ENCODE results near the gene NFATC4. TPM values are rescaled to one million over a fixed set of nuclear protein-coding genes. Genes with fewer than 3 reads are reported as not detected.

Gene NFATC4
- total RNA-seq, 2 experiments from 2014 or later = 0.15 TPM; not detected in 1

DNA sequence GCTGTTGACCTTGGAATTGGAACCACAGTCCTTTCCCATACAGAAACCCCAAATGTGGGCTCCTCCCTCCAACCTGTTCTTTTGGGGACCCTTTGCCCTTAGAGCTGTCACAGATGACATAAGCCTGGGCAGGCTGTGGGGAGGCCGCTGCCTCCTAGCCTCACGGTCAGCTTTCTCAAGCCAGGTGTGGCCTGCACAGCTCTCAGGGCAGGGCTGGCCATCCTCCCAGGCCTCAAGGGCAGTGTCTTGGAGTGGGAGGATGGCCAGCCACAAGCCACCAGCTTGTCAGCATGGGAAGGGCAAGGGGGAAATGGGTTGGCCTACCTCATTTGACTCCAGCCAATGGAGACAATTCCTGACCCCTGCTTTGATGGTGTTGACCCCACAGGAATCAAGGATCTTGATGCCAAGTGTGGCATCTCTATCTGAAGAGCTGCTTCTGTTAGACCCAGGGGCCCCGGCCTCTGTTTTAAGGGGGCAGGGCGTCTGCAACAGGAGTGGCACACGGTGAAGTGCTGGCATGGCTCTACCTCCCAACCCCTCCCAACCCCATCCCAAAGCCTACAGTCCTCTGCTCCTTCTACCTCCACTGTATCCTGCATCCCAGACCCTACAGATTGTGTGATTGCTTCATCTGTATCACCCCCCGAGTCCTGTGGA is 50.0 kb downstream of the NFATC4 start:
- intact Hi-C loops (cut with micrococcal nuclease) = no loop called here
- CTCF ChIA-PET = interaction anchor here (1.1 to 1.6 kb wide), 3 partner anchors 13 to 85 kb away, joined by 4 read pairs; no protein-coding TSS in a partner anchor
- no peaks in the 10 kb centered on the region for H3K27me3 Mint-ChIP-seq (ENCODE audit: low read depth)
- H3K4me1 Mint-ChIP-seq (ENCODE audit: low read depth) = no peaks in the 10 kb centered on the region
- no peak overlapping the region for H3K4me3 Mint-ChIP-seq
- H3K36me3 Mint-ChIP-seq (ENCODE audit: low read depth) = no peaks in the 10 kb centered on the region
- no peaks in the 10 kb centered on the region for H3K9me3 Mint-ChIP-seq
- no peak overlapping the region for H3K27ac Mint-ChIP-seq
- DNase-seq = no peak

DNA sequence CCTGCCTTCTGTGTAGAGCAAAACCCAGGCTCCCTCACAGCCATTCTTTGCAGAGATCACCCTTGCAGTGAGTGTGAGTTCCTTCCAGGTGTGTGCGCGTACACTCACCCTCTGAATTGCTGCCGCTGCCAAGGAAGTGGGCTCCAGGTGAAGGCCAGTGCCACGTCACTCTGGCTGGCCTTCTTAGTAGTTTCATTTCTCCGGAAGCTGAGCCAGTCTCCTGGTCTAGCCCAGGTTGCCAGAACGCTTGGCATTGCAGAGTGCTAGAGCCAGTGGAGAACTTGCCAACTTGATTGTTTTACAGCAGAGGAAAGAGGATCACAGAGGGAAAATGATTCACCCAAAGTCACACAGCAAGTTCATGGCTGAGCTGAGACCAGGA is 50.5 kb downstream of the NFATC4 start:
- no peaks in the 10 kb centered on the region for H3K9me3 Mint-ChIP-seq
- no peak for DNase-seq
- H3K27ac Mint-ChIP-seq = no peak overlapping the region
- CTCF ChIA-PET = interaction anchor here (1.0 to 1.6 kb wide), 5 partner anchors 12 to 85 kb away, joined by 3 to 5 read pairs (median 4); partner anchors contain the start of gene RIPK3
- H3K4me1 Mint-ChIP-seq (ENCODE audit: low read depth) = no peaks in the 10 kb centered on the region
- no peaks in the 10 kb centered on the region for H3K36me3 Mint-ChIP-seq (ENCODE audit: low read depth)
- intact Hi-C loops (cut with micrococcal nuclease) = no loop called here
- no peak overlapping the region for H3K4me3 Mint-ChIP-seq
- no peaks in the 10 kb centered on the region for H3K27me3 Mint-ChIP-seq (ENCODE audit: low read depth)

GRCh38 chr14:24422261-24422660 is 54.3 kb downstream of the NFATC4 start:
- no peaks in the 10 kb centered on the region for H3K36me3 Mint-ChIP-seq (ENCODE audit: low read depth)
- H3K27ac Mint-ChIP-seq = no peak overlapping the region
- CTCF ChIA-PET = interaction anchor here (2.5 to 18.0 kb wide), 3 partner anchors 9 to 92 kb away, joined by 9 to 617 read pairs (median 17); partner anchors contain the start of genes ADCY4 and RIPK3
- H3K4me1 Mint-ChIP-seq (ENCODE audit: low read depth) = peaks cover 20% of the 10 kb centered on the region
- no peak overlapping the region for H3K4me3 Mint-ChIP-seq
- H3K9me3 Mint-ChIP-seq = no peaks in the 10 kb centered on the region
- no peak for DNase-seq
- intact Hi-C loops (cut with micrococcal nuclease) = no loop called here
- no peaks in the 10 kb centered on the region for H3K27me3 Mint-ChIP-seq (ENCODE audit: low read depth)

- no peaks in the 10 kb centered on the region for H3K36me3 Mint-ChIP-seq (ENCODE audit: low read depth)
- no peak overlapping the region for H3K4me3 Mint-ChIP-seq
- H3K4me1 Mint-ChIP-seq (ENCODE audit: low read depth) = peaks cover 23% of the 10 kb centered on the region
- no peak for DNase-seq
- CTCF ChIA-PET = interaction anchor here (1.0 to 18.0 kb wide), 6 partner anchors 9 to 93 kb away, joined by 4 to 617 read pairs (median 13); partner anchors contain the start of genes ADCY4 and RIPK3
- no peaks in the 10 kb centered on the region for H3K27me3 Mint-ChIP-seq (ENCODE audit: low read depth)
- no peaks in the 10 kb centered on the region for H3K9me3 Mint-ChIP-seq
- intact Hi-C loops (cut with micrococcal nuclease) = no loop called here
- no peak overlapping the region for H3K27ac Mint-ChIP-seq
These were observed 55.0 kb downstream of the NFATC4 start for GRCh38 chr14:24422694-24423601.

DNA sequence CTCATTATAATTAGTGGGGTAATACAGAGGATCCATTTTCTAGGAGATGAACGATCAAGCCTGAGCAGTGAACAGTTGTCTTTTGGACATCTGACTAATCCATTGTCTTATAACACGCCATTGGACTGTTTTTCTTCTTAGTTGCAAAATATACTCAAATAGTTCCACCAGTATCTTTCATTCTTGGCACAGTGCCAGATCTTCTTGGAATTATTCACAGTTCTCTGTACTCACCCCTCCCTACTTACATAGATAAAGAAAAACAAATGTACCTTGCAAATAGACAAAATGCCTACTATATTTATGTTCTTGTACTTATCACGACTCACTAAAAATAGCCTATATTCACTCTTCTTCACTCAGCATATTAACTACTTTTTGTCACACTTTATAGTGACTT is 57.7 kb downstream of the NFATC4 start:
- CTCF ChIA-PET = interaction anchor here (0.6 to 18.0 kb wide), 6 partner anchors 11 to 118 kb away, joined by 4 to 617 read pairs (median 10); partner anchors contain the start of genes ADCY4, CIDEB and RIPK3
- Mint-ChIP-seq H3K27ac (no peak overlapping the region), H3K4me3 (no peak overlapping the region), H3K4me1 (ENCODE audit: low read depth) (peaks cover 36% of the 10 kb centered on the region), H3K36me3 (ENCODE audit: low read depth) (no peaks in the 10 kb centered on the region), H3K27me3 (ENCODE audit: low read depth) (no peaks in the 10 kb centered on the region), H3K9me3 (no peaks in the 10 kb centered on the region)
- DNase-seq = no peak
- intact Hi-C loops (cut with micrococcal nuclease) = no loop called here

DNA sequence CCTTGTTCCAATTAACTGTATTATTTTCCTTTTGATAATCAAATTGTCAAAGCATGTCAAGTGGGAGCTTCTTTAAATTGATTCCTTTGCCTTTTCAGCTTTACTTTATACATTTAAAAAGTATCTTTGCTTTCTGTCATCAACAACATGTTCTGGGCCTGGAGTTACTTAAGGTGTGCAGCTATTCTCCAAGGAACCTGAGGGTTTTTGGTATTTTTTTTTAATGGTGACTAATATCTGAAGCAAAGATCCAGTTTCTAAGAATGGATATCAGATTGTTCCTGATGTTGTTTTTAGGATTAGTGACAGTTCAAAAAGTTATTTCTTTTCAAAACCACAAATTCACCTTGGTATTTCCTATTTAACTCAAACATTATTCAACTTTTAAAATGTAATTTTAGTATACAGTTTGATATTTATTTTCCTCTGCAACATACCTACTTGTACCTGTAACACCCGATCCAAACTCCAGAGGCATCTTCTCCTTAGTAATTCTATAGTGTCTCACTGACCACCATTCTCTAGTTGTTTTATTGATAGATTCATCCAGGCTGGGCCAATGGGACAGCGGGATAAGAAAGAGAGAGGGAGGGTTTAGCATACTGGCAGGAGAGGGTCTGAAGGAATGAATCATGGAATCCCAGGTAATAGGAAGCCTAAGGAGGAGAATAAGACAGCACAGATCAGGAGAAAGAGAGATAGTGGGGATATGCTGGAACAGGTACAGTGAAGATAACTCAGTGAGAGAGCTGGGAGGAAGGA is 58.3 kb downstream of the NFATC4 start:
- CTCF ChIA-PET = interaction anchor here (1.3 to 18.0 kb wide), 5 partner anchors 10 to 118 kb away, joined by 7 to 617 read pairs (median 13); partner anchors contain the start of genes ADCY4, CIDEB and RIPK3
- Mint-ChIP-seq H3K27ac (peak overlapping the region; percentile 48), H3K4me1 (ENCODE audit: low read depth) (peaks cover 40% of the 10 kb centered on the region), H3K9me3 (no peaks in the 10 kb centered on the region), H3K27me3 (ENCODE audit: low read depth) (no peaks in the 10 kb centered on the region), H3K4me3 (no peak overlapping the region), H3K36me3 (ENCODE audit: low read depth) (peaks cover 3% of the 10 kb centered on the region)
- DNase-seq = no peak
- intact Hi-C loops (cut with micrococcal nuclease) = no loop called here

- H3K27ac Mint-ChIP-seq = peak overlapping the region; percentile 48
These were observed 59.0 kb downstream of the NFATC4 start for GRCh38 chr14:24426912-24427536.

DNA sequence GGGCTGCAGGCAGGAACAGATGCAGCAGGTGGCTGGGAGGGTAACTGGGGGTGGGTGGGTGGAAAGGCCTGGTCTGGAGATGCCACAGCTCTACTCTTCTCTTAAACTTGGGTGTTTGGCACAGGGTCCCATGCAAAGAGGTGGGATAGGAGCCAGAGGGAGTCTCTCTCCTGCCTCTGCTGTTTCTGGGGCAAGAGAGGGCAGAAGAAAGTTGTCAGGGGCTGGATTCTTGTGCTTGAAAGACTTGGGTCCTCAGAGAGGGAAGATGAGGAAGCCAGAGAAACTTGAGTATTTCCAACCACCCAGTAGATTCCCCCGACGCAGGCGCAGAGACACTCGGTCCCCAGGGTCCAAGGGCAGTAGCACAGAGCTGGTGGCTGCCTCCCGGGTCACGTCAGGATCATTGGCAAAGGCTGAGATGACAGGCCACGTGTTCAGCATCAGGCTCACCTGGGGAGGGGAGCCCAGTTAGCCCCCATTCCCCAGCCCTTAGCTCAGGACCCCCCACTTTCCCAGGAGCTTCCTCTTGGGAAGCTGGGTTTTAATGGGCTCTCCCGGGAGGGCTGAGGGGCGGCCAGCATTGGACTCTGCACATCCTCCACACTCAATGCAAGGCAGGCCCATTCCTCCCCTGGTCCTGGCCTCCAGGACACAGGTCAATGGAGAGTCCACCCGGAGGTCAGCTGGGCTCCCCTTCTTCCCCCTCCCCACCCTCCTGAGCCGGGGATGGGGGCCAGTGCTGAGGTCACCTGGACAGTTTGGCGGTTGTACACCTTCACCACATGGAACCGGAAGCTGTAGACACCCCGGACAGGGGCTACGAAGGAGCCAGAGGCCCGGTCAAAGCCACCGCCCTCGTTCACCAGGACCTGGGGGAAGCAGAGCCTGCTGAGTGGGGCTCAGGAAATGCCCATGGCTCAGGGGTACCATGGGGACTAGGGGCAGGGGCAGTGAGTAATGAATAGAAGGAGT is 59.8 kb downstream of the NFATC4 start:
- Mint-ChIP-seq H3K27ac (no peak overlapping the region), H3K27me3 (ENCODE audit: low read depth) (no peaks in the 10 kb centered on the region), H3K4me3 (peak overlapping the region; percentile 32), H3K9me3 (no peaks in the 10 kb centered on the region), H3K4me1 (ENCODE audit: low read depth) (peaks cover 47% of the 10 kb centered on the region), H3K36me3 (ENCODE audit: low read depth) (peaks cover 10% of the 10 kb centered on the region)
- no peak for DNase-seq
- intact Hi-C loops (cut with micrococcal nuclease) = no loop called here
- CTCF ChIA-PET = interaction anchor here (0.6 to 18.0 kb wide), 3 partner anchors 8 to 98 kb away, joined by 5 to 617 read pairs (median 7); partner anchors contain the start of genes ADCY4 and RIPK3

More at GRCh38 chr14:24426912-24427536, 59.0 kb downstream of the NFATC4 start:
- intact Hi-C loops (cut with micrococcal nuclease) = no loop called here
- no peaks in the 10 kb centered on the region for H3K9me3 Mint-ChIP-seq
- H3K36me3 Mint-ChIP-seq (ENCODE audit: low read depth) = peaks cover 9% of the 10 kb centered on the region
- no peak overlapping the region for H3K4me3 Mint-ChIP-seq
- no peaks in the 10 kb centered on the region for H3K27me3 Mint-ChIP-seq (ENCODE audit: low read depth)
- DNase-seq = no peak
- peaks cover 46% of the 10 kb centered on the region for H3K4me1 Mint-ChIP-seq (ENCODE audit: low read depth)
- CTCF ChIA-PET = interaction anchor here (1.3 to 18.0 kb wide), 2 partner anchors 9 to 97 kb away, joined by 7 to 617 read pairs; partner anchors contain the start of genes ADCY4 and RIPK3

GRCh38 chr14:24428628-24429394 is 60.8 kb downstream of the NFATC4 start:
- Mint-ChIP-seq H3K36me3 (ENCODE audit: low read depth) (peaks cover 15% of the 10 kb centered on the region), H3K4me3 (peak overlapping the region; percentile 89), H3K9me3 (no peaks in the 10 kb centered on the region), H3K27me3 (ENCODE audit: low read depth) (no peaks in the 10 kb centered on the region), H3K4me1 (ENCODE audit: low read depth) (peaks cover 52% of the 10 kb centered on the region), H3K27ac (peak overlapping the region; percentile 91)
- CTCF ChIA-PET = interaction anchor here (0.9 to 18.0 kb wide), 3 partner anchors 63 to 154 kb away, joined by 4 to 617 read pairs (median 52); partner anchors contain the start of genes ADCY4 and RIPK3
- intact Hi-C loops (cut with micrococcal nuclease) = no loop called here
- DNase-seq = no peak
